NCI-H460 (cell line): ENCODE data around the gene RER1. TPM values are rescaled to one million over a fixed set of nuclear protein-coding genes. Genes with fewer than 3 reads are reported as not detected.
"Not testable (repeated sequence)": the region's sequence is repeated elsewhere in the genome, so short reads cannot be mapped to it uniquely, and the experiment has no call there.

Source experiments
- DNase-seq: peaks from one replicate; pipeline ENCODE4 v3.0.0-alpha.2; 2016; ENCODE audit warnings: low read depth; ENCODE audit errors: extremely low read depth
- total RNA-seq: library from RNA; depleted of rRNA; stranded (reverse); fragments of >200 nt; shearing (Covaris generic); gene quantifications from 2 replicates; pipeline ENCODE4 v1.2.3, GENCODE V29; 2014

RER1 gene
- total RNA-seq, 1 experiment from 2014 or later = 80.9 TPM

DNA sequence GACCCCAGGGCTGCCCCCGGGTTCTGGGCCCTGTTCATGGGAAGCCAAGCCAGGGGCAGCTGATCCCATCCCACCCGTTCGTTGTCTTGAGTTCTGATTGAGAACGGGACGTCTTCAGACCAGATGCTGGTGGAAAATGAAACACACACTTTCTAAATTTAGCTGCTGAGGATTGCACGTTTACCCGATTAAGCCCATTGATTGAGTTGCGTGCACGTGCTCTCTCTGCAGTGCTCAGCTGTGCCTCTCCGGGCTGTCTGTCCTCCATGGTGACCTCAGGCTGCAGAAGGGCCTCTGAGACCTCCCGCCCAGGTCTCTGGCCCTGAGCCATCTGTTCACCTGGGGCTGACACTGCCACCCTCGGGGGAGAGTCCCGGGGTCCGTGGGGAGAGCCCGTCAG is 47.7 kb downstream of the RER1 start:
- no peak for DNase-seq

DNA sequence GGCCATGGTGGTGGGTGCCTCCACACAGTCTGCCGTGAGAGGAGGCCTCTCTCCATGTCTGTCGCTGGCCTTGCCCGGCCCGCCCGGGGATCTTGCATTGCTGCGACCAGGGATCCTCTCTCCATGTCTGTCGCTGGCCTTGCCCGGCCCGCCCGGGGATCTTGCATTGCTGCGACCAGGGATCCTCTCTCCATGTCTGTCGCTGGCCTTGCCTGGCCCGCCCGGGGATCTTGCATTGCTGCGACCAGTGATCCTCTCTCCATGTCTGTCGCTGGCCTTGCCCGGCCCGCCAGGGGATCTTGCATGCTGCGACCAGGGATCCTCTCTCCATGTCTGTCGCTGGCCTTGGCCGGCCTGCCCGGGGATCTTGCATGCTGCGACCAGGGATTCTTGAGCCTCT is 48.7 kb downstream of the RER1 start:
- DNase-seq = not testable (repeated sequence)

DNA sequence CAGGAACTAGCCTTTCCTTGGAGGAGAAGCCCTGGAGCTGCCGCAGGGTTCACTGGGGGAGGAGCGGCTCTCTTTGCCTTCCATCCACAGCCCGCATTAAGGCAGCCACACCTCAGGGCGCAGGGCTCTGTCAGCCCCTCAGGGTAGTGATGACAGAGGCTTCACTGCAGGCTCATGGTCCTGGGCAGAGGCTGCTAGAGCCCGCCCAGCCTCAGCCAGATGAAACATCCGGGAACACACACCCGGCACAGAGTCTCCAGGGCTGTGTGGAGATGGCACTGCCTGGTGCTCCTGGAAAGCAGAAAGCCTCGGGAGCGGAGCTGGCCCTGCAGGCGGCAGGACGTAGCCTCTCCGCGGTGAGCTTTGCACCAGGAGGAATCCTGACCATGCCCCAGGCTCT is 50.1 kb downstream of the RER1 start:
- no peak for DNase-seq

DNA sequence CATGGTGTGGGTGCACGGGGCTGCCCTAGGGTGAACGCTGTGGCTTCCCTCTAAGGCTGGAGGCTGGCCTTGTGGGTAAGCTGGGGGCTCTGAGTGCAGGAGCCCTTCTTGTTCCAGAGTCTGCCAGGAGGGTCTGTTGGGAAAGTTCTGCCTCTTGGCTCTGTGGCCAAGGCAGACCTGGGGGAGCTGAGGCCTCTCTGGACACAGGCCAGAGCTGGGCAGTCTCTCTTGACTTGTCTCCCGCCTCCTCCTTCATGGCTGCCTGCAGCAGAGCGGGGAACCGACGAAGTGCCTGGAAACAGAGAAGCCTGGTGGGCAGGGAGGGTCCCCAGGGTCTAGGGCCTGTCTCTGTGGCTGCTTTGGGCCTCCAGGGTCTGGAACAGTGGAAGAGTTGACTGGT is 51.0 kb downstream of the RER1 start:
- DNase-seq = no peak

DNA sequence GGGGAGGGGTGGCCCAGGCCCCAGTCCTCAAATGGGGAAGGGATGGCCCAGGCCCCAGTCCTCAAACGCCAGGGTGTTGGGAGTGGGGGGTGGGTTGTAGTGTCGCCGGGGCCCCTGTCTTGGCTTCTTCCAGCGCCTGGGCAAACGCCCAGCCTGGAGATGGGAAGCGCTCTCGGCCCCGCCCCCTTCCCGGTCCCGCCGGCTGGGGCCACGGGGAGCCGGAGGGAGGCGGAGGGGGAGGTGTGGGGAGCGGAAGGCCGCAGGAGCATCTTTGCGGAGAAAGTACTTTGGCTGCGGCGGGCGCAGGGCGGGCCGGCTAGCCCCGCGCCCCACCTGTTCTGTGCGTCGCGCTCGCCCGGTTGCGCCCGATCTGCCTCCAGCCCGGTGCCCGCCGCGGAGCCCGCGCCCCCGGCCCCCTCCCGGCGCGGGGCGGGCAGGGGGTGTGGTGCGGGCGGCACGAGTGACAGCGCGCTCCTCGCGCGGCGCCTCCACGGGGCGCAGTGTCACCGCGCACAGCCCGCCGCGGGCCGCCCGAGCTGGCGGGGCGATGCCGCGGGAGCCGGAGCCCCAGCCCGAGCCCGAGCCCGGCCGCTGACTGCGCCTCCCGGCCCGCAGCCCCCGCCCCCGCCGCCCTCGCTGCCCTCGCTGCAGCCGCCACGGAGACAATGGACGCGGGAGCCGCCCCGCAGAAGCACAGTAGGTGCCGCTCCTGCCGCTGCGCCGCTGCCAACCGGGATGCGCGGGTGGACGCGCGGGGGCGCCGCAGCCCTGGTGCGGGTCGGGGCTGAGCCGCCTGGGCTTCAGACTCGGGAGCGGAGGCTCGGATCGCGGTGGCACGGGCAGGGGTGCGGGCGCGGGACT is 51.9 kb downstream of the RER1 start:
- DNase-seq = no peak

DNA sequence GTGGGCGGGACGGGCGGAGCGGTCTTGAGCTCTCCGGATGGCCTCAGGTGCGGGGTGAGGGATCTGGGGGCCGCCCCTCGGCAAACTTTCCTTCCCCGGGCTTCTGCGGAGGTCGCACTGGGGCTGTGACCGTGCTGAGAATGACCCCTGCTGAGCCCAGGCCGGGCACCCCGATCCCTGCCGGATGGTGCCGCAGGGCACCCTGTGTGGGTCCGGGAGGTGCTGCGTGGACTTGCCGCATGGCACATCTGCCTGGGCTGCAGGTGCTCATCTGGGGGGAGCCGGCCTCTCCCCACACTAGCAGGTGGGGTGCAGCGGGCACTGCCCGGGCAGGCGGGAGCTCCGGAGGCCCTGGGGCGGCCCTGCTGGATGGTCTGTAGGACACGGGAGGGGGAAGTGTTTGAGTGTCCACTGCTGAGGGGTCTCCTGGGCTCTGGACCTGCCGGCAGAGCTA is 52.5 kb downstream of the RER1 start:
- DNase-seq = no peak

DNA sequence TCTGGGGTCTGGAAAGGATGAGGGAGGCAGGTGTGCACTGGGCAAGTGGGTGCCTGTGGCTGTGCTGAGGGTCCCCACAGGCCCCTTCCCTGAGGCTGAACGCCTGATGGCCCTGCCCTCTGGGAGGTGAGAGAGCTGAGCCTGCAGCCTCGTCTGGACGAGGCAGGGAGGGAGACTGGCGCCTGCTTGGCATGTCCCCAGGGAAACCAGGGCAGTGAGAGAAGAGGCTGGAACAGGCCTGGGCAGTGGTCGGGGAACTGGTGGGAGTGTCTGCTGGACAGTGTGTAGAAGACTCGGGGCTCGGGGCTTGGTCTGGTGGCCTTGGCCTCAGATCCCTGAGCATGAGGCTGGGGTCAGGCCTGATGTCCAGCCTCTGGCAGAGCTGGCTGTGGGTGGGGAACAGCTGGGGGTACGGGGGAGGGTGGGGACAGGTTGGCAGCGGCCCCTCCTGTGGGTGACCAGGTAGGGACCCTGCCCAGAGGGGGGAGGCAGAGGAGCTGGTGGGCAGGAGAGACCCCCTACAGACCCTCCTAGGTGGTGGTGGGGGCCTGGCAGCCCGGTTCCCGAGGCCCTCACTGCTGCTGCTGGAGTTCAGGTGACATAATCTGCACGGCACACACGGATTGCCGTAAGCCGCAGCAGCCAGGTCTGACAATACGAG is 53.7 kb downstream of the RER1 start:
- DNase-seq = no peak

DNA sequence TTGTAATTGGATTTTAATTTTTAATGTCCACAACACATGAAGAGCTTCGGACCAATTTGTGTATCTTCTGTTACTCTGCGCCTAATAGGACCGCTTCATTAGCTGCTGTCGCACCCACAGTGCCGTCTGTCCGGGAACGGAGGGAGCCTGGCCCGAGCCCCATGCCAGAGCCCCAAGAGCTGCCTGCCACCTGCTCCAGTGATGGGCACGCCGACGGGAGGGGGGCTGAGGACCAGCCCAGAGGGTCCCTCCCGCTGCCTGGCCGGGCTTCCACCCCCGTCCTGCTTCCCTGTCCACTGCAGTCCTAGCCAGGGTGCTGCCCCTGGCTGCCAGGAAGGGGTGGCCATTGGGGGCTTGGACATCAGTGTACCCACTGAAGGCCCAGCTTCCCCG is 54.2 kb downstream of the RER1 start:
- DNase-seq = no peak

DNA sequence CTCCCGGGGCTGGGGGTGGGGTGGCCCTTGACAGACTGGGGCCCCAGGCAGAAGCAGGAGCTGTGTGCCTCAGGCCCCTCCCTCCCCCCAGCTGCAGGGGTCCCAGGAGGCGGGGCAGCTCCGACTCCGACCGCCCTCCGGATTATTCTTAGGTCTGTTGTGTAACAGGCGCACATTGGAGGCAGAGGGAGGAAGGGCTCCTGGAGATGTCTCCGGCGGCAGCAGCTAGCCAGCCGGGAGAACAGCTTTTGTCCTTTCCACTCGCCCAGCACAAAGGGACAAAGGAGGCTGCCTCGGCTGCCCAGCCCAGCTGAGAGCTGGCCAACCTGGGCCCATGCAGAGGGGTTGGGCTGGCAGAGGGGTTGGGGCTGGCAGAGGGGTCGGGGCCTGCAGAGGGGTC is 54.8 kb downstream of the RER1 start:
- no peak for DNase-seq

DNA sequence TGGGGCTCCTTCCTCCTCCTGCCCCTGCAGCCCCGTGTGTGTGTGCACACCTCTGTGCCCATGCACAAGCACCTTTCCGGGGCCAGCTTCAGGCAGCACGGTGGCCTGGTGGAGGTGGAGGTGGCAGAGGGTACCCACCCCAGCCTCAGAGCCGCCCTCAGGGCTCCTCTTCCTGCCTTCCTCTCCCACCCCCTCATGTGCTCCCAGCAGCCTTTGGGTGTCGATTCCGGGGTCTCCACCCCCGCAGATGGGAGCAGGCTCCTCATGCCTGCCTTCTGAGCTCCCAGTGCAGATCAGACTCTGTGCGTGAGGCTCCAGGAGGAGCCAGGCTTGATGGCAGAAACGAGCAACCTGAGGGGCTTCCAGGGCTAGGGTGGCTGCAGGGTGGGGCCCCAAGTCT is 55.2 kb downstream of the RER1 start:
- DNase-seq = no peak

DNA sequence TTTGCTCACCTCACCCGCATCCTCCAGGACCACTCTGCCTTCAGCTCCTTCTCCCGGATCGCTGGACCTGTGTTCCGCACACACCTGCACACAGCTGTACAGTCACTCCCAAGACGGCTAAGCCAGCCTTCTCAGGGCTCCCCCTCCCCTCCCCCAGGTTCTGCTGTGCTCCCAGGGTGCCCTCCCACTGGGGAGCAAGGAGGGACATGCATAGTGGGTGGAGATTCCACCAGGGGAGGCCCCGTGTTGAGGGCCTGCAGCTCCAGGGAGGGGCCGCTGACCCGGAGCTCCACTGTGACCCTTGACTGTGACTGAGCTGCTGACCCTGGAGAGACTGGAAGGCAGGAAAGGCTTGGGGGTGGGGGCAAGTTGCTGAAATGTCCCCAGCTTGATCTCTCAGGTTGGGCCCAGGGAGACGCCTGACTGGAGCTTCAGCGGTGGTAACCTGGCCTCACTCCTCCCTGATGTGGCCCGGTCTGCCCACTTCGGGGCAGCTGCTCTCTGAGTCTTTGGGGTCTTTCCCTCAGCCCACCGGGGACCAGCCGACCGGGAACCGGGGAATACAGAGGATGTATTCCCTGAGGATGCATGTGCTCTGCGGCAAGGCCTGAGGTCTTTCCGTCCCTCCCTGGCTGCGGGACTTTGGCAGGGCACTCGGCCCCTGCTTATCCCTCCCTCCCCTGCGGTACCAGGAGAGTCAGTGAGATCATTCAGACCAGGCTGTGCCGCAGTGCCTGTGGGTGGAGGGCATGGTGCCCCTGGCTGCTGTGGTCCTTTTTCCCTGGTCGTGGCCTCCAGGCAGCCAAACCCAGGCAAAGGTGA is 55.8 kb downstream of the RER1 start:
- no peak for DNase-seq

DNA sequence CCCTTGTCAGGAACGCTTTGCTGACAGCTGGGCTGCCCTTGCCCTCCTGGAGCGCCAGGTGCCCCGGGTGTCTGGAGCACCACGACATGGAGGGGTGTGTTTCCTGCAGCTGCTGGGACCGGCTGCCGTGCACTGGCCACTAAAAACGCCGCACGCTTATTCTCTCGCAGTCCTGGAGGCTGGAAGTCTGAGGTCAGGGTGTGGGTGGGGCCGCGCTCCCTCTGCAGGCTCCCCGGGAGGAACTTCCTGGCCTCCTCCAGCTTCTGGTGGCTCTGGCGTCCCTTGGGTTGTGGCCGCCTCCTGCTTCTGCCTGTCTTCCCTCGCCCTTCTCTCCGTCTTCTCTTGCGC is 56.4 kb downstream of the RER1 start:
- no peak for DNase-seq

DNA sequence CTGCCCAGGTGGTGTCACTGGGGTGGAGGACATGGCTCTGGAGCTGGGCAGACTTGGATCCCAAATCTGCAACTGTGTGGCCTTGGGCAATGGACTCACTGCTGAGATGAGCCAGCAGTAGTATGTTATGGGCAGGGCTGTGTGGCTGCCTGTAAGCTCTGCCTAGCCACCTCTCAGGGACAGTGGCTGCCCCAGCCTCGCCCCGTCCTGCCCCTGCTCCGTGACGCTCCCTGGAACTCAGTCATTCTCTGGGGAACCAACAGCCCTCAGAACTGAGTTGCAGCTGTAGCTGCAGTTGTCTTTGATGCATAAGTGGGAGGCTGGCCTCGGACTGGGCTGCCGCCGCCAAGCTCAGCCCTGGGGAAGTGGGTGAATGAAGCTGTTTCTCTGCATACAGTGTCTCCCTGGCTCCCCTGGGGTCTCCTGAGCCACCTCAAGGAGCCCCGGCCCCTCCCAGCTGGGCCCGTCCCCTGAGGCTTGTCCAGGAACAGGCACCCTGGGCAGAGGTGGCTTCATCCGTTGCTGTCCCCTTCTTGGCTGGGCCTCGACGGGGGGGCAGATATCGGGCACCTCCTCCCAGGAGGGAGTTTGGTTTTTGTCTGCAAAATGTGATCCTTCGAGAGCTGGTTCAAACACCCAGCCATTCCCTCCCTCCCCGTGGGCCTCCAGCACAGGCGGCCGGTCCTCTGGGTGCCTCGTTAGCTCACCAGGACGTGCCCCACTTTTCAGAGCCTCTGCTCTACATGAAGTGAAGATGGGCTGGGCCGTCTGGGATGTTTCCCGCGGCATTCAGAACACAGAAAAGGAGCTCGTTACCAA is 58.2 kb downstream of the RER1 start:
- DNase-seq = no peak

DNA sequence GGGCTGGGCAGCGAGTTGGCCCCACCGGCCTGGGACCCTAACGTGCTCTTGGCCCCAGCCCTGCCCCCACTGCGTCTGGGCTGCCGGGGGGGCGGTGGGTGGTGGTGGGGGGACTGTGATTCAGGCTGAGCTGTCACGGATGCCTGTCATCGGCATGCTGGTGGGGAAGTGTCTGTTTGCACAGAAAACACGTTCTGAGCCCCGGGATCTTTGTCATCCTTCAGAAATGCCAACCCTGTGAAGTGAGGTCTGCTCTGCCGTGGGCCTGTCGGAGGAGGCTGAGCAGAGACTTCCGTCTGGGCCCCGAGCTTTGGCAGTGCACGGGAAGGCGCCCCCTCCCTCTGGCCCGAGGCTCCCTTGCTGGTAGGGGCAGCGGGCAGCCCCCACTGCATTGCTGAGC is 60.1 kb downstream of the RER1 start:
- peak; percentile 11 for DNase-seq

DNA sequence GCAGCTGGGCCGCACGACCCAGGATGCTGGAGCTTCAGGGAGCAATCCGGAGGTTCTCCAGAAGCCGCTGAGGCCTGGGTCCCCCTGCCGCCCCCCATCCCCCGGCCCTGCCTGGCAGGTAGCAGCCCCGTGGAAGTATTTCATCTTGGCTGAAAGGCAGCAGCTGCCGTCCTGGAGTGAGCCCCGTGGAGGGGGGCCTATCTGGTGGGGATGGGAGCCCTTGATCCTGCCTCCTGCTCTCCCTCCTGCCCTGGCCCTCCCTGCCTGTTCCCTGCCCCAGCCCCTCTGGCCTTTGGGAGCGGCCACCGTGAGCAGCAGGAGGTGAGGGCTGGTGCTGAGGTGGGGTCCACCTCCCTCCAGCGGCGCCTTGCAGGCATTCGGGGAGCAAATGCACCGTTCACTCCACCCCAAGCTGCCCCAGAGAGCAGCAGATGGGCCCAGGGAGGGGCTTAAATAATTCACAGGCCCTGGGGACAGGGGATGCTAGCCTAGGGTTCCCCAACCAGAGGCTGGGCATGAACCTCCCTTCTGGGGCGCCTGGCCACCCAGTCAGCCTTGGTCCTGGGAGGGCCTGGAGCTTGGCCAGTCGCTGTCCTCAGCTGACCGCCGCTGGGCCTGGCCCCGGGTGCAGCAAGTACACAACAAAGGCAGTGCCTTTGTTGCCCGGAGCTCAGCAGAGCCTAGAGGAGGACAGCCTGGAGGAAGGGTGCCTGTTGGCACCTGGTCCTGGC is 60.7 kb downstream of the RER1 start:
- DNase-seq = no peak

DNA sequence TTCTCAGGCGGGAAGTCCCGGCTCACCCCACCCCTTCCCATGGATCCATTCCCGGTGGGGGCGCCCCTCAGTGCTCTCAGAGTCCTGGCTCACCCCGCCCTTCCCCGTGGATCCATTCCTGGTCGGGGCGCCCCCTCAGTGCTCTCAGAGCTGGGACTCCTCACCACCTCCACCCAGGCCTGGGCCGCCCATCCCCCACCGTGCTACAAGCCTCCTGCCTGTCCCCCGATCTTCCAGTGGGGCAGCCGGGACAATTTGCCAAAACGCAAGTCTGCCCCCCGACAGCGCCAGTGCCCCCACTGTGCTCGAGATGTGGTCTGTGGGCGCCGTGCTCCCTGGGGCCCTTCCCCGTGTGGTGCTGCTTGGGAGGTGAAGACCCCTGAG is 61.3 kb downstream of the RER1 start:
- no peak for DNase-seq

DNA sequence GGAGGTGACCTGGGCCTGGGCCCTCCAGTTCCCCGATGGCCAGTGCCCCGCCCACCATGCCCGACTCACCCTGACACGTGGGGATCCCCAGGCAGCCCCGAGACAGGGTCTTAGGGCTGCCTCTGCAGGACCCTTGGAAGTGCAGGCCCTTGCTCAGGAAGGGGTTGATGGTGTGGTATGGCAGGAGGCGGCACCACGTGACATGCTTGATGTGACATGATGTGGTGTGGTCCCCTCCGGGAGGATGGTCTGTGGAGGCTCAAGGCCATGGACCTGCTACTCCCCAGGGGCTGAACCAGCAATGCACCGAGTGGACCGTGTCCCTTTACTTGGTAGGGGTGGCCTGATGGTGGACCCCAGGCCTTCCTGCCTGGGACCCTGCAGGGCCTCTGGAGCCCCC is 62.6 kb downstream of the RER1 start:
- DNase-seq = no peak
